TTC549 (cell line): ENCODE results near the gene UNC119B.
"Not testable (repeated sequence)": the region's sequence is repeated elsewhere in the genome, so short reads cannot be mapped to it uniquely, and the experiment has no call there.

ENCODE experiments used
- FAIRE-seq: peaks from 2 replicates; lab custom pipeline; 2012; peaks lifted over from hg19 to GRCh38; lab: Jason Lieb, UNC

Gene UNC119B

DNA sequence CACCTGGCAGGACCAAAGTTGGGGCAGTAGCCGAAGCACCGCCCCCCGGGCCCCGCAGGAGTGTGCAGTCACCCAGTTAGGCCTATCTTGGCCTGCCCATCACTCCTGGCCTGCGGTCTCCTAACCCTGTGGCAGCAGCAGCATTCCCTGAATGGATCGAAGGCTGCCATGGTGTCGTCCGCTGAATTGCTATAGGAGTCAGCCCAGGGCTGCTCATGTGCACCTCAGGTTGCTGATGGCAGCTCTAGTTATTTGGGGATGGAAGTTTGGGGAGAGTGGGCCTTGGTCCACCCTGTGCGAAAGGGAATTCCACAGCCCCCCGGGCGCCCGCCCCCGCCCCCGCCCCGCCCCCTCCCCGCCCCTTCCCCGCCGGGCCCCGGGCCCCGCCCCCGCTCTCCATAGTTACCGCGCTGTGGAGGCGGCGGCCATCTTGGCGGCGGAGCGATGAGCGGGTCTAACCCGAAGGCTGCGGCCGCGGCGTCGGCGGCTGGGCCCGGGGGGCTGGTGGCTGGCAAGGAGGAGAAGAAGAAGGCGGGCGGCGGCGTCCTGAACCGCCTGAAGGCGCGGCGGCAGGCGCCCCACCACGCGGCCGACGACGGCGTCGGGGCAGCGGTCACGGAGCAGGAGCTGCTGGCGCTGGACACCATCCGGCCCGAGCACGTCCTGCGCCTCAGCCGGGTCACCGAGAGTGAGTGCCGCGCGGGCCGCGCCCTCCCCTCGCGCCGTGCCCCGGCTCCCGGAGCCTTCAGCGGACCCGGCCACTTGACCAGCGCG is at the start of gene UNC119B:
Gene UNC119B (plus strand): TSS at position 428 of the 774 bp plus-strand sequence. CDS start 17 bp downstream, at position 445.
- FAIRE-seq, result no peak

DNA sequence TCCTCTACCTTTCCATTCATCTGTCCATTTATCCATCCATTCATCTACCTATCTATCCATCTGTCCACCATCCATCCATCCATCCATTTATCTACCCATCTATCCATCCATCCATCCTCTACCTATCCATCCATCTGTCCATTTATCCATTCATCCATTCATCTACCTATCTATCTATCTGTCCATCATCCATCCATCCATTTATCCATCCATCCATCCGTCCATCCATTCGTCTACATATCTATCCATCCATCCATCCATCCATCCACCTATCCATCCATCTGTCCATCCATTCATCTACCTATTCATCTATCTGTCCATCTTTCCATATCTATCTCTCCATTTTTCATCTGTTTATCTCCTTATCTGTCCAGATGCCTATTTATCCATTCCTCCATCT is 48.8 kb upstream of the UNC119B start:
- no peak for FAIRE-seq

GRCh38 chr12:120662879-120663278 is 47.4 kb upstream of the UNC119B start:
- no peak for FAIRE-seq

- no peak for FAIRE-seq
Measured at GRCh38 chr12:120663741-120664140, 46.5 kb upstream of the UNC119B start.

- no peak for FAIRE-seq
Measured at GRCh38 chr12:120666571-120667390, 43.5 kb upstream of the UNC119B start.

DNA sequence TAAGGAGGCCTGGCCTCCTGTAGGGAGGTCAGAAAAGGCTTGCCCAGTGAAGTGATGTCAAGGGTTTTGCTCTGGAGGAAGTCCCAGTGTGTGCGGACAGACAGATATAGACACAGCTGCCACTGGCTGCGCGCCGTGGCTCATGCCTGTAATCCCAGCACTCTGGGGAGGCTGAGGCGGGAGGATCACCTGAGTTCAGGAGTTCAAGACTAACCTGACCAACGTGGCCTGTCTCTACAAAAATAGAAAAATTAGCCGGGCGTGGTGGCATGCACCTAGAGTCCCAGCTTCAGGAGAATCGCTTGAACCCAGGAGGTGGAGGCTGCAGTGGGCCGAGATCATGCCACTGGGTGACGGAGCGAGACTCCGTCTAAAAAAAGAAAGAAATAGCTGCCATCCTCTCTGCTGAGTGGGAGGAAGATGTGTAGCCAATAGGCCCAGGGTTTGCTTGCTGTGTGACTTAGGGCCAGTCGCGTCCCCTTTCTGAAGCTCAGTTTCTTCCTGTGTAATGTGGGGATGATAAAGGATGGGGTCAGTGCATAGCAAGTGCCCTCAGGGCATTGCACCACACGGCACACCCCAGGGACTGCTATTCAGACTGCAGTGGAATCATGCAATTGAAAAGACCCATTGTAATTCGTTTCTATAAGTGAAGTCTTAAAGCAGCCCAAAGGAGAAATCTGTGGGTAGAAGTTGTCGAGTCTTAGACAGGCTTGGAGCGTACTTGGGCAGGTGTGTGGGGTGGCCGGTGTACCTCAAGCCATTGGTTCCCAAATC is 42.0 kb upstream of the UNC119B start:
- FAIRE-seq, result no peak

- FAIRE-seq, result no peak
Measured at GRCh38 chr12:120668868-120669840, 41.1 kb upstream of the UNC119B start.

DNA sequence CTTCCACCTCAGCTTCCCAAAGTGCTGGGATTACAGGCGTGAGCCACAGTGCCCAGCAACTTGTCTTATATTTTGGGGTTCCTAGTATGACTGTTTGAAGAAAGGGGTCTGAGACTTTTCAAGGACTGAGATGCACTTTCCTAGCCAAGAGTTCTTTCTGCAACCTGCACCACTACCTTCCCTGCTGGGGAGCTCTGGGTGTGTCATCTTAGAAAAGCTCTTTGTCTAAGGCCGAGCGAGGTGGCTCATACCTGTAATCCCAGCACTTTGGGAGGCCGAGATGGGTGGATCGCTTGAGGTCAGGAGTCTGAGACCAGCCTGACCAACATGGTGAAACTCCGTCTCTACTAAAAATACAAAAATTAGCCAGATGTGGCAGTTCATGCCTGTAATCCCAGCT is 40.0 kb upstream of the UNC119B start:
- not testable (repeated sequence) for FAIRE-seq

DNA sequence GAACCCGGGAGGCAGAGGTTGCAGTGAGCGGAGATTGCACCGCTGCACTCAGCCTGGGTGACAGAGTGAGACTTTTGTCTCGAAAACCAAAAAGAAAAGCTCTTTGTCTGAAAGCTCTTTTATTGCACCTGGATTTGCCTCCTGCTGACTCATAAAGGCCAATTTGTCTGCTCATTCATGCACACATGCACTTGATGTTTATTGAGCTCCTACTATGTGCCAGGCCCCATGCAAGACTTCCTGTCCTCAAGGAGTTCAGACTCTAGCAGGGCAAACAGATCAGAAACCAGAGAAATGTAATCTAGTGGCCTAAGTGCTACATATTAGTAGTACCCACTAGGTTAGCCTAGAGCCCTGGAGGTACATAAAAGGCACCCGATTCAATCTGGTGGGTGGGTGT is 39.6 kb upstream of the UNC119B start:
- FAIRE-seq, result no peak

GRCh38 chr12:120674097-120674636 is 36.1 kb upstream of the UNC119B start:
- FAIRE-seq, result no peak

DNA sequence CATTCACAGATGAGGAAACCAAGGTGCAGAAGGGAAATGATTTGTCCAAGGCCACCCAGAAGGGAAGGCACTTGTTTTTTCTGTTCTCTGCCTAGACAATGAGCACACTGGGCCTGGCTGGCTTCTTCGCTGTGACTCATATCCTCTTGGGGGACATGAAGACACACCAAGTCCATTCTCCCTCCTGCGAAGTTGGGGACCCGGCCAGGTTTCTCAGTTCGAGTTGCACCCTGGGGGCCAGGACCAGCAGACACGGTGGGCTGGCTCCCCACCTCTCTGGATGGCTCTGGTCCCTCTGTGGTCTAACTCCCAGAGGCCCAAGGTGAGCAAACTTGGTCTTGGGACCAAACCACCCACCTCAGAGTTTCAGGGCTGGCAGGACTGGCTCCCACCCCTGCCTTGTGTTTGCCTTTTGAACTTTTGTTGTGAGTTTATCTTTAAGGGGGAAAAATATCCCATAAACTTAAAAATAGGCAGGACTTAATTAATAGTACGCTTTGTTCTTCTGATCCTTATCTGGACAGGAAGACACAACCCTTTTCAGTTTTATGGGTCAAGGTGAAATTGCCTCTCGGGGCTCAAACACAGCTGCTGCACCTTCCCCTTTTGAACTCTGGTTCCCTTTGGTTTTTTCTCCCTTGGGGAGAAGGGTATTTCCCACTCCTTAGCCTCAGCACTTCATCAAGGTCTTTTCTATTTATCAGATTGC is 32.3 kb upstream of the UNC119B start:
- no peak for FAIRE-seq

GRCh38 chr12:120678572-120678971 is 31.7 kb upstream of the UNC119B start:
- no peak for FAIRE-seq

- FAIRE-seq, result no peak
Measured at GRCh38 chr12:120680165-120680738, 30.0 kb upstream of the UNC119B start.

DNA sequence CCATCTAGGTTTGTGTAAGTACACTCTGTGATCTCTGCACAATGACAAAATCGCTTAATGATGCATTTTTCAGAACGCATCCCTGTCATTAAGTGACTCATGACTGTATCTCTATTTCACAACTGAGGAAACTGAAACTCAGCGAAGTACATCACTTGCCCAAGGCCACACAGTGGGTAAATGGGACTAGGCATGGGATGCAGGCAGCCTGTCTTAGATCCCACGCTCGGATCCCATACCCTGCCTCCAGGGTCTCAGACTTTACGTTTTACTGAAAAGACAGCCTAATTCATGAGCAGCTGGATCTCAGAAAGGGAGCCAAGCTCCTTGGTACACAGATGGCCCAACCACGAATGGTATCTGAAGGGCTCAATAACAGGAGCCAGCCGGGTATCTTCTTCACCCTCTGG is 25.7 kb upstream of the UNC119B start:
- no peak for FAIRE-seq

DNA sequence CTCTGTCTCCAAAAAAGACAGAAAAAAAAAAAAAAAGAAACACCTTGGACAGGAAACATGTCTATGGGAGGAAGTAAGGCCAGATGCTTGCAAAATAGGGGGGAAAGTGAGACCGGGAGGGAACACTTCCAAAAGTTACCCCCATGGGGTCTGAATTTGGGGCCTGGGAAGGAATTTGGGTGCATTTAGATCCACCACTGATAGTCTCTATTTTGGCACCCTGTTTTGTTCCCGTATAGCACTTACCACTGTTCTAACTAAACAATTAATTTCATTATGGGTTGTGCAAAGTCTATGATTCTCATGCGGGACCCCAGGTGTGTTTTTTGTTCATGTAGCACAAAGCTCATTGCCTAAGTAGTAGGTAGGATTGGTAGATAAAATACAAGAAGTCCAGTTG is 24.7 kb upstream of the UNC119B start:
- FAIRE-seq, result no peak

DNA sequence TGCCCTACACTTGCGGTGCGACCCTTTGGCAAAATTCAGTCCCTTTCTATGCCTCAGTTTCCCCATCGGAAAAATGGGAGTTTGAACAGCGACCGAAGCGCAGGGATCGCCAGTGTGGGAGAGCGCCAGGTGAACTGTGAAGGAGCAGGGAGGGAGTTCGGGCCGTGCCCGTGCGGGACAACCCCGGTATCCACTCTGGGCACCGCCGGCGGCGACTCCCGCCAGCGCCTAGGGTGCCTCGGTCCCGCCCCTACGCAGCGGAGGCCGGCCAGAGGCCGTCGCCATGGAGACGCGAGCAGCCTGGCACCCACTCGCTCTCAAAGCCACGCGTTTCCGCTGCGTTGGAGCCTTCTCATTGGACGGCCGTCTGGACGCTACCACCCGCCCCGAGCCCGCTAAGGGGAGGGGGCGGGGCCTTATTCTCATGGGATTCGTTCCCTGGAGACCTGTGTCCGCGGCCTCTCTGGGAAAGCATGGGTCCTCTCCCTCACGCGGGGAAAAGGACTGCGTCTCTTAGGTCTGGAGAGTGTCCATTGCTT is 24.0 kb upstream of the UNC119B start:
- no peak for FAIRE-seq

DNA sequence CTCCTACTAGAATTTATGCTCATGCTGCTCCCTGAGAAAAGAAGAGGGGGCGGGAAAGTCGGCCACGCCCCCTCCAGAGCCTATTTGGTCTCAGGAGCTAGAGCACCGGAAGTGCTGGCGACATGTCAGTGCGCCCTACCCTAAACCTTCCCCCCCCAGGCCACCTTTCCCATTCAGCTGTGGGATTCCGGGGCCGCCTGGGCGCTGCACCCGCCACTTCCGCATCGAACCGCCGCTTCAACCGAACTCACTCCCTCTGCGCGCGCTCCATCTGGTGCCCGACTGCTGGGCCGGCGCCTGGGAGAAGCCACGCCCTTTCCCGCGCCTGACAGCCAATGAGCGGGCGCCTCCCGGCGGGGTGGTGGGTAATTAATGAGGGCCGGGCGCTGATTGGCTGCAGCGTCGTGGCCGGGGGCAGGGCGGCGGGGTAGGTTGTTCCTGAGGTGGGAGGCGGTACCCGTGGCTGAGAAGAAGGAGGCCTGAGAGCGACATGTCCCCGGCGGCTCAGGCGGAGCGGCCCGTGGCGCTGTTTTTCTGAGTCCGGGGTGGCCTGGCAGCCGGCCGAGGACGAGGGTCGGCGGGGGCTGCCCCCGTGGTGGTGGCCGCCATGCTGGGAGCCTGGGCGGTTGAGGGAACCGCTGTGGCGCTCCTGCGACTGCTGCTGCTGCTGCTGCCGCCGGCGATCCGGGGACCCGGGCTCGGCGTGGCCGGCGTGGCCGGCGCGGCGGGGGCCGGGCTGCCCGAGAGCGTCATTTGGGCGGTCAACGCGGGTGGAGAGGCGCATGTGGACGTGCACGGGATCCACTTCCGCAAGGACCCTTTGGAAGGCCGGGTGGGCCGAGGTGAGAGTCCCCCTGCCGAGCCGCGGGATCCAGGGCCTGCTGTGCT is 23.3 kb upstream of the UNC119B start, which contains the start of gene MLEC:
Gene MLEC (plus strand): TSS at position 460 of the 888 bp plus-strand sequence. CDS start 148 bp downstream, at position 608.
- FAIRE-seq, result peak; percentile 49

DNA sequence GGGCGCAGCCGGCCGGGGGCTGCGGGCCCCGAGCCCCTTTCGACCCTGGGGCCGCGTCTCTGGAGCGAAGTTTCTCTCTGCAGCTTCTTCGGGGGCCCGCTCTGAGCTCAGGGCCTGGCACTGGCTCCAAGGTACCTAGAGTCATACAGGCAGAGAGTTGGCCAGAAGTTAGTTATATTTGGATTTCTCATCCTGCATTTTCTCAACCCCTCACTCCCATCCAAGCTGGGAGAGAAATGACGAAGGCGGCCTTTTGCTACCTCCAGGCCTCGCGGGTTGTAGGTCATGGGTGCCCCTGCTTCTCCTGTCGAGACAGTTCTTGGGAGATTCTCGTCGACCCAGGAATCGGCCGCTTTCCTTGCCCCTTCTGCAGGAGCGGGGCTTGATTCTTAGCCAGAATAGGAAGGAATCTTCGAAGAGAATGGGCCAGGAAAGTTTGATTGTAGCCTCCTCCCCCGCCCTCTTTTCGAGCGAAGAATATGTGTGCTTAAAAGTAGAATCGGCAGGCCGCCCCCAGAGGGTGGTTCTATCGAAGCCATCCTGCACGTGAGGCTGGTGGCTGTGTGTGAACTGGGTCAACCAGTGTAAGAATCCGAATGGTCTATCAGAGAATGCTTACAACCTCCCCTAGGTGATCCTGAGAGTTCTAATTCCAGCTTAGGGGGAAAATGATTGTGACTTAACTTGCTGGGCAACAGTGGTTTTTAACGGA is 22.5 kb upstream of the UNC119B start:
- no peak for FAIRE-seq
